ENCODE data around the gene DCD. TPM values are rescaled to one million over a fixed set of nuclear protein-coding genes. Genes with fewer than 3 reads are reported as not detected.

Gene DCD
- total and polyA plus RNA-seq, 4 experiments from 2014 or later, result not detected

DNA sequence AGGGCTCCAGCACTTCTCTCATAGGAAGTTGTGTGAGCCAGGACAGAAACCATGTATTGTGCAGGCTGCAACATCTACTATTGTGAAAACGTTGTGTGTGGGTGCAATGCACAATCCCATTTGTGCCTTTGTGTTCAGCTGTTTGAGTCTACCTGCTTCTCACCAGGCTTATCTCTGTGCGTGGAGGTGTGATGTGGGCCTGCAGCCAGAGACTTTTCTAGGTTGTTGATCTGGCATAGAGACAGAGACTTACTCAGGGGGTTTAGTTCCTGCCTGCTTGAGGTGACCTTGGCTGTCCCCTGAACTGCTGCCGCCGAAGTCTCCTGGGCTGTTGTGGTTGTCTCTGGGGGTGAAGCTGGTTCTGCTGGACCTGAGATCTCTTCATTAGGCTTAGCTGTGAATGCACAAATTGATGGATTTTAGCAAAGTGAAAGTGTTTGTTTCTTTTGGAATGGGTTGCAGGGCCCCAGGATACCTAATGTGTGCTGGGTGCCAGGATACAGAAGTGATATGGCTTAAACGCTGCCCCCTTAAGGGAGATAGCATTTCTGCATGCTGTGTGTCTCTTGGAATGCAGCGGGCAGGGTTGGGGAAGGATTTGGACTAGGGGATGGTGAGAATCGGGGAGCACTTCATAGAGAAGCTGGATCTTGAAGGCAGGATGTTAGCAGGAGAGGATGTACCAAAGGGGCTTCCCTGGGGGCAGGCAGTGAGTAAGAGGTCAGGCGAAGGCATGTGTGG, 16.0 kb downstream of the DCD start:
- no peaks in the 10 kb centered on the region for H3K36me3 ChIP-seq (ENCODE audit: insufficient read depth, low read length)
- H3K4me1 ChIP-seq (ENCODE audit: insufficient read depth, low read length), result no peaks in the 10 kb centered on the region
- no peak overlapping the region for H3K27ac Mint-ChIP-seq
- H3K4me3 ChIP-seq (ENCODE audit: low read length in 2 of 2), result no peak overlapping the region
- peaks cover 35 to 48% of the 10 kb centered on the region in 2 donors for H3K27me3 Mint-ChIP-seq
- H3K9me3 Mint-ChIP-seq, result peaks cover 0 to 14% (median 12%) of the 10 kb centered on the region in 8 donors
- H3K4me3 Mint-ChIP-seq, result peak overlapping the region in 1 of 8 donors; percentile 20
- H3K9me3 ChIP-seq (ENCODE audit: control insufficient read depth in 1 of 2, low read length in 2 of 2), result no peaks in the 10 kb centered on the region
- POLR2A ChIA-PET (ENCODE audit: partially characterized antibody), result no interaction called here
- H3K4me1 Mint-ChIP-seq, result peaks cover 0 to 2% (median 0%) of the 10 kb centered on the region in 4 donors
- no peak overlapping the region for H3K27ac ChIP-seq (ENCODE audit: low read depth, low read length)
- DNase-seq, result no peak
- H3K36me3 Mint-ChIP-seq, result no peaks in the 10 kb centered on the region
- peaks cover 4% of the 10 kb centered on the region for H3K27me3 ChIP-seq (ENCODE audit: insufficient read depth, low read length)
- CTCF ChIA-PET (ENCODE audit: partially characterized antibody), result no interaction called here
- intact Hi-C loops (cut with micrococcal nuclease), result no loop called here

DNA sequence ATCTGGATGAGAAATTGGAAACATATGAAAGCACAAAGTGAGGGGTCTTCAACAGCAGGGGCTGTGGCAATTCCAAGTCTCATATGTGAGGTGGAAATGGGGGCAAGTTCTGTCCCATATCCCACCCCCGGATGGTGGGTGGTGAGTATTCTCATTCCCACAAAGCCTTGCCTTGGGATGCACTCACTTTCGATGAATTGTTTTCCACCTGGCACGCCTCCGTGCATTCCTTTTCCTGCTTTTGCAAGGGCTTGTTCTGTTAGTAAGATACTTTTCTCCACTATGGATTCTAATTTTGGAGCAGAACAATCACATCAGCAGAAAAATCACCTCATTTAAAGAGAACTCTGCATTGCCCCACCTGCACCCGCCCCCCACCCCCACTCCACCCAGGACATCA, 16.6 kb downstream of the DCD start:
- CTCF ChIA-PET (ENCODE audit: partially characterized antibody), result no interaction called here
- POLR2A ChIA-PET (ENCODE audit: partially characterized antibody), result no interaction called here
- H3K36me3 Mint-ChIP-seq, result no peaks in the 10 kb centered on the region
- H3K4me3 Mint-ChIP-seq, result no peak overlapping the region
- H3K27me3 Mint-ChIP-seq, result peaks cover 41 to 52% of the 10 kb centered on the region in 2 donors
- Histone ChIP-seq H3K4me3 (ENCODE audit: low read length in 2 of 2) (no peak overlapping the region), H3K27ac (ENCODE audit: low read depth, low read length) (no peak overlapping the region), H3K9me3 (ENCODE audit: control insufficient read depth in 1 of 2, low read length in 2 of 2) (no peaks in the 10 kb centered on the region), H3K27me3 (ENCODE audit: insufficient read depth, low read length) (peaks cover 4% of the 10 kb centered on the region), H3K4me1 (ENCODE audit: insufficient read depth, low read length) (no peaks in the 10 kb centered on the region), H3K36me3 (ENCODE audit: insufficient read depth, low read length) (no peaks in the 10 kb centered on the region)
- intact Hi-C loops (cut with micrococcal nuclease), result no loop called here
- no peak overlapping the region for H3K27ac Mint-ChIP-seq
- H3K9me3 Mint-ChIP-seq, result peaks cover 1 to 20% (median 15%) of the 10 kb centered on the region in 8 donors
- no peak for DNase-seq
- H3K4me1 Mint-ChIP-seq, result peaks cover 0 to 2% (median 0%) of the 10 kb centered on the region in 4 donors

DNA sequence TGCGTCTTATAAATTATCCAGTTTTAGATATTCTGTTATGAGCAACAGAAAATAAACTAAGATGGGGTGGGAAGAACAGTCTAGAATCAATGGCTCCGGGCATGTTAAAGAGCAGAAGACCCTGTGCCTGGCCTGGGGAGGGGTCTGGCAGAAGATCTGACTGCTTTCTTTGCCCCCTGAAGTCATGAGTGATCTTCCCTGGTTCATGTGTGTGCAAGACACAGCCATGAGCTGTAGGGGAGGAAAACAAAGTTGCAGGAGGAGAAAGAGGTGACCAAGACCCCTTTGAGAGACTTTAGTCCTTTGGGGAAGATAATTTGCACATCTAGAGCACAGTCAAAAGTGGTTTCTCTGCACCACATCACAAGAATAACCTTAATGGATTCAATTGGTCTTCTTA, 18.2 kb downstream of the DCD start:
- Mint-ChIP-seq H3K36me3 (no peaks in the 10 kb centered on the region), H3K4me1 (peaks cover 0 to 3% (median under 1%) of the 10 kb centered on the region in 4 donors), H3K4me3 (no peak overlapping the region), H3K27me3 (peaks cover 47 to 57% of the 10 kb centered on the region in 2 donors), H3K27ac (no peak overlapping the region), H3K9me3 (peaks cover 1 to 22% (median 15%) of the 10 kb centered on the region in 8 donors)
- intact Hi-C loops (cut with micrococcal nuclease), result no loop called here
- Histone ChIP-seq H3K4me1 (ENCODE audit: insufficient read depth, low read length) (no peaks in the 10 kb centered on the region), H3K4me3 (ENCODE audit: low read length in 2 of 2) (no peak overlapping the region), H3K27ac (ENCODE audit: low read depth, low read length) (no peak overlapping the region), H3K9me3 (ENCODE audit: control insufficient read depth in 1 of 2, low read length in 2 of 2) (no peaks in the 10 kb centered on the region), H3K36me3 (ENCODE audit: insufficient read depth, low read length) (no peaks in the 10 kb centered on the region), H3K27me3 (ENCODE audit: insufficient read depth, low read length) (peaks cover 4% of the 10 kb centered on the region)
- ChIA-PET POLR2A (ENCODE audit: partially characterized antibody) (no interaction called here), CTCF (ENCODE audit: partially characterized antibody) (interaction anchor here (1.3 kb wide), 1 partner anchor 30 kb away, joined by 3 read pairs; no protein-coding TSS in a partner anchor)
- DNase-seq, result no peak

DNA sequence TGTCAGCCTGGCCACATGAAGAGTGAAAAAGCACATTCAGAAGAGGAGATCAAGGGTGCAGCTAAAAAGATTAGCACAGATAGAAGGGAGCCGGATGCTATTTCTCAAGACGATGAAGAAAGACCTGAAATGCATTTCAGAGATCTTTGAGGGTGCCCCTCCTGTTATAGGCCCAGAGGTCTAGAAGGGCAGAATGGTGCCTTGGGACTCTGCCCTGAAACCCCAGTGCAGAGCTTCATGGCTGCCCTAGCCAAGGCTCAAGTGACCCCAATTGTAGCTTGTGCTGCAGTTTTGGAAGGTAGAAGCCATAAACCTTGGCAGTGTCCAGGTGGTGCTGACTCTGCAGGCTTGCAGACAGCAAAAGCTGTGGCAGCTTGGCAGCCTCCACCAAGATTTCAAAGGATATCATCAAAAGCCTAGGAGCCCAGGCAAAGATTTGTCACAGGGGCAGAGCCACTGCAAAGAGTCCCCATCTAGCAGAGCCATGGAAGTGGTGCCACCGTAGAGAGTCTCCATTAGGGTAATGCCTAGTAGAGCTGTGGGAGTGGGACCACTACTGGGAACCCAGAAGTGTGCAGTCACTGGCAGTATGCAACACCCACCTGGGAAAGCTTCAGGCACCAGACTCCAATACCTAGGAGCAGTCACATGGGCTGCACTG, 19.8 kb downstream of the DCD start:
- no peak for DNase-seq
- H3K27me3 Mint-ChIP-seq, result peaks cover 45 to 56% of the 10 kb centered on the region in 2 donors

DNA sequence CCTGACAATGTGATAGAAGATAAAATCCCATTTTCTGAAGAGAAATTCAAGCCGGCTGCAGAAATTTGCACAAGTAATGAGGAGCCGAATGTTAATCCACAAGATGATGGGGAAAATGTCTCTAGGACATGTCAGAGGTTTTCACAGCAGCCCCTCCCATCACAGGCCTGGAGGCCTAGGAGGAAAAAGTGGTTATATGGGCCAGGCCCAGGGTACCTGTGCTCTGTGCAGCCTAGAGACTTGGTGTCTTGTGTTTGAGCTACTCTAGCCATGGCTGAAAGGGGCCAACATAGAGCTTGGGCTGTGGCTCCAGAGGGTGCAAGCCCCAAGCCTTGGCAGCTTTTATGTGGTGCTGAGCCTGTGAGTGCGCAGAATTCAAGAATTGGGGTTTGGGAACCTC, 20.9 kb downstream of the DCD start:
- H3K4me1 ChIP-seq (ENCODE audit: insufficient read depth, low read length), result no peaks in the 10 kb centered on the region
- peaks cover 46 to 54% of the 10 kb centered on the region in 2 donors for H3K27me3 Mint-ChIP-seq
- no peaks in the 10 kb centered on the region for H3K36me3 ChIP-seq (ENCODE audit: insufficient read depth, low read length)
- H3K4me3 ChIP-seq (ENCODE audit: low read length in 2 of 2), result no peak overlapping the region
- intact Hi-C loops (cut with micrococcal nuclease), result no loop called here
- H3K9me3 Mint-ChIP-seq, result peaks cover 1 to 22% (median 15%) of the 10 kb centered on the region in 8 donors
- H3K4me1 Mint-ChIP-seq, result peaks cover 0 to 10% (median under 1%) of the 10 kb centered on the region in 4 donors
- H3K9me3 ChIP-seq (ENCODE audit: control insufficient read depth in 1 of 2, low read length in 2 of 2), result no peaks in the 10 kb centered on the region
- no peaks in the 10 kb centered on the region for H3K36me3 Mint-ChIP-seq
- no peak for DNase-seq
- no peak overlapping the region for H3K27ac Mint-ChIP-seq
- POLR2A ChIA-PET (ENCODE audit: partially characterized antibody), result no interaction called here
- peaks cover 8% of the 10 kb centered on the region for H3K27me3 ChIP-seq (ENCODE audit: insufficient read depth, low read length)
- CTCF ChIA-PET (ENCODE audit: partially characterized antibody), result no interaction called here
- H3K27ac ChIP-seq (ENCODE audit: low read depth, low read length), result no peak overlapping the region
- no peak overlapping the region for H3K4me3 Mint-ChIP-seq

More for the DNA sequence above, 19.8 kb downstream of the DCD start:
- ChIA-PET CTCF (ENCODE audit: partially characterized antibody) (interaction anchor here (0.6 to 1.2 kb wide), 2 partner anchors 31 to 394 kb away, joined by 3 read pairs; no protein-coding TSS in a partner anchor), POLR2A (ENCODE audit: partially characterized antibody) (no interaction called here)
- no peaks in the 10 kb centered on the region for H3K36me3 ChIP-seq (ENCODE audit: insufficient read depth, low read length)
- no peak overlapping the region for H3K27ac Mint-ChIP-seq
- no peak overlapping the region for H3K4me3 Mint-ChIP-seq
- no peaks in the 10 kb centered on the region for H3K4me1 ChIP-seq (ENCODE audit: insufficient read depth, low read length)
- no peaks in the 10 kb centered on the region for H3K9me3 ChIP-seq (ENCODE audit: control insufficient read depth in 1 of 2, low read length in 2 of 2)
- H3K27ac ChIP-seq (ENCODE audit: low read depth, low read length), result no peak overlapping the region
- H3K36me3 Mint-ChIP-seq, result no peaks in the 10 kb centered on the region
- H3K27me3 ChIP-seq (ENCODE audit: insufficient read depth, low read length), result peaks cover 4% of the 10 kb centered on the region
- H3K4me1 Mint-ChIP-seq, result peaks cover 0 to 8% (median 2%) of the 10 kb centered on the region in 4 donors
- H3K4me3 ChIP-seq (ENCODE audit: low read length in 2 of 2), result no peak overlapping the region
- intact Hi-C loops (cut with micrococcal nuclease), result no loop called here
- H3K9me3 Mint-ChIP-seq, result peaks cover 1 to 22% (median 15%) of the 10 kb centered on the region in 8 donors

DNA sequence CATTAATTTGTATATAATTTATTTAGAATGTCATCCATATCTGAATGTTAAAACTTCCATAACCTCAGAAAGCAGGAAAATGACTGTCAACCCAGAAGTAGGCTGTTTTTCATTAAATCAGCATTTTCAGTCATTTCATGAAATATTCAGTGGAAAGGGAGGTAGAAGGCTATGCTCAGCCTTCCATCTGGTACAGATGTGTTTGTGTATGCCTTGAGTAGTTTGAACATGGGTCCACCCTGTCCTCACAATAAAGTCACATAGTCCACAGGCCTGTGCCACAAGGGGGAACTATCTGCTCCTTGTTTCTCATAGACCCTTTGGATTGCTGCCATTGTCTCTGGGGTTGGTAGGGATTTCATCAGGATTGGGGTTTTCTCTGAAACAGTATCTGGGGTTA, 22.6 kb downstream of the DCD start:
- no peak overlapping the region for H3K27ac Mint-ChIP-seq
- H3K27me3 Mint-ChIP-seq, result peaks cover 52% of the 10 kb centered on the region in 2 donors
- Histone ChIP-seq H3K36me3 (ENCODE audit: insufficient read depth, low read length) (no peaks in the 10 kb centered on the region), H3K4me3 (ENCODE audit: low read length in 2 of 2) (no peak overlapping the region), H3K27ac (ENCODE audit: low read depth, low read length) (no peak overlapping the region), H3K4me1 (ENCODE audit: insufficient read depth, low read length) (no peaks in the 10 kb centered on the region), H3K9me3 (ENCODE audit: control insufficient read depth in 1 of 2, low read length in 2 of 2) (no peaks in the 10 kb centered on the region), H3K27me3 (ENCODE audit: insufficient read depth, low read length) (peaks cover 14% of the 10 kb centered on the region)
- no peak overlapping the region for H3K4me3 Mint-ChIP-seq
- POLR2A ChIA-PET (ENCODE audit: partially characterized antibody), result no interaction called here
- intact Hi-C loops (cut with micrococcal nuclease), result no loop called here
- CTCF ChIA-PET (ENCODE audit: partially characterized antibody), result no interaction called here
- no peak for DNase-seq
- peaks cover 1 to 22% (median 15%) of the 10 kb centered on the region in 8 donors for H3K9me3 Mint-ChIP-seq
- H3K36me3 Mint-ChIP-seq, result no peaks in the 10 kb centered on the region
- peaks cover 0 to 10% (median under 1%) of the 10 kb centered on the region in 4 donors for H3K4me1 Mint-ChIP-seq

Data from CD4-positive, alpha-beta memory T cell (primary cell).